ENCODE data around the gene SEZ6L2. TPM values are rescaled to one million over a fixed set of nuclear protein-coding genes. Genes with fewer than 3 reads are reported as not detected.
A peak's percentile ranks its signal among the peaks of the same experiment; 100 is the strongest.

Gene SEZ6L2
- total and polyA plus RNA-seq, 2 of the 13 experiments (the other 11 are each of a cell fraction or from before 2014, with no cell fraction given): 14.9 to 16.9 TPM

GRCh38 chr16:29925781-29926710, 26.7 kb upstream of the SEZ6L2 start, which contains the start of gene KCTD13 (continued):
- TF ChIP-seq NFAT5 (CRISPR knock-in tag; IDR thresholded peaks at IDR 0.05): peak; percentile 82
- TF ChIP-seq ZBTB4 (CRISPR knock-in tag; IDR thresholded peaks at IDR 0.05; ENCODE audit: borderline replicate concordance): no peak; the same call in 1 of the 2 replicates
- no peak for TF ChIP-seq DZIP1 (CRISPR knock-in tag; IDR thresholded peaks at IDR 0.05)
- TF ChIP-seq SOX5 (CRISPR knock-in tag; IDR thresholded peaks at IDR 0.05; ENCODE audit: borderline replicate concordance): peak; percentile 32; the same call in 1 of the 2 replicates
- peak; percentile 44; the same call in 1 of the 2 replicates for TF ChIP-seq ZBTB7A (CRISPR knock-in tag; IDR thresholded peaks at IDR 0.05)
- no peak; the same call in none of the 2 replicates for TF ChIP-seq ZNF780A (CRISPR knock-in tag; IDR thresholded peaks at IDR 0.05)
- TF ChIP-seq SAP130 (CRISPR knock-in tag; IDR thresholded peaks at IDR 0.05; ENCODE audit: low read depth): peak; percentile 95
- TF ChIP-seq HNF4G (IDR thresholded peaks at IDR 0.05; ENCODE audit: borderline replicate concordance, low read depth, low read length): no peak
- TF ChIP-seq HNF4G (CRISPR knock-in tag; IDR thresholded peaks at IDR 0.05; ENCODE audit: borderline replicate concordance, low read depth): no peak; the same call in 1 of the 2 replicates
- no peak; the same call in 1 of the 2 replicates for TF ChIP-seq ESRRA (CRISPR knock-in tag; IDR thresholded peaks at IDR 0.05; ENCODE audit: low read depth)
- TF ChIP-seq ZNF207 (IDR thresholded peaks at IDR 0.05; ENCODE audit: borderline replicate concordance): no peak
- no peak for TF ChIP-seq CENPT (CRISPR knock-in tag; IDR thresholded peaks at IDR 0.05; ENCODE audit: low read depth)

Measured in HepG2 (cell line).